ENCODE results near the gene FGB.
A peak's percentile ranks its signal among the peaks of the same experiment; 100 is the strongest.

FGB gene

DNA sequence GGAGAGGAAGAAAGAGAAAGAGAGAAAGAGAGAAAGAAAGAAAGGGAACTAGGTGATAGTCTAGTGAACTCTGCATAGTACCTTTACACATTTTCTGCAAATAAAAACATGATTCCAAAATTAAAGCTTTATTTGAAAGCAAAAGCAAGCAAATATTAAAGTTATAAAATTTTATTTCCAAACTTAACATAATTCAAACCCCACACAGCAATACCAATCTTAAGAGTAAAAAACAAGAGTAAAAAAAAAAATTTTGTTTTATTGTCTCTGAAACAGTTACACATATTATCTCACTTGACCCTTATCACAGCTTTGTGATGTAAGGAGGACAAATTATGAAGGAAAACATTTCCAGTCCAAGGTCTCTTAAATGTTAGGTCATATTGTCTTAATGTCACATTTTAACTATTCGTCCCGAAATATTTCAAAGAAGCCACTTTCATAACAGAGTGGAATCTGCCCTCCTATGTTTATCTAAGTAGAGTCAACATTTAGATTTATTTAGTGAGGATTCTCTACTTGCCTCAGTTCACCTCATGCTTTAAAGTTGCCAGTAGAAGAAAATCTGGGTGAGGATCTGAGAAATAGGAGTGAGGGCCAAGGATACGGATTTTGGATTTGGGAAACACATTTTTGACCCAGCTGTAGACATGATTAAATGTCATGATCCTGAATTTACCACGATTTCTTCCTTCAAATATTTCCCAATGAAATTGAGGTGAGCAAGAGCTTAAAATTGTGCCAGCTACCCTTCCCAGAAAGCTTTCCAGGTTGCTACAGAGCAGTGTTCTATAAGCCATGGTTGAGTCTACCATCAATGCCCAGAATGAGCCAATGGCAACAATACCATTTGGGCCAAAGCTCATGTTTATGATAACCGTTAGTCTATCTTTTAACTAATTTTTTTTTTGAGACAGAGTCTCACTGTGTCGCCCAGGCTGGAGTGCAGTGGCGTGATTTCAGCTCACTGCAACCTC is 35.3 kb downstream of the FGB start:
- no peak for DNase-seq

GRCh38 chr4:154602404-154603020 is 39.7 kb downstream of the FGB start:
- no peak for DNase-seq

GRCh38 chr4:154603033-154603943 is 40.5 kb downstream of the FGB start:
- no peak for DNase-seq

GRCh38 chr4:154604696-154605200 is 41.9 kb downstream of the FGB start:
- no peak for DNase-seq

- DNase-seq, result no peak
These were observed 44.2 kb downstream of the FGB start for GRCh38 chr4:154606728-154607723.

DNA sequence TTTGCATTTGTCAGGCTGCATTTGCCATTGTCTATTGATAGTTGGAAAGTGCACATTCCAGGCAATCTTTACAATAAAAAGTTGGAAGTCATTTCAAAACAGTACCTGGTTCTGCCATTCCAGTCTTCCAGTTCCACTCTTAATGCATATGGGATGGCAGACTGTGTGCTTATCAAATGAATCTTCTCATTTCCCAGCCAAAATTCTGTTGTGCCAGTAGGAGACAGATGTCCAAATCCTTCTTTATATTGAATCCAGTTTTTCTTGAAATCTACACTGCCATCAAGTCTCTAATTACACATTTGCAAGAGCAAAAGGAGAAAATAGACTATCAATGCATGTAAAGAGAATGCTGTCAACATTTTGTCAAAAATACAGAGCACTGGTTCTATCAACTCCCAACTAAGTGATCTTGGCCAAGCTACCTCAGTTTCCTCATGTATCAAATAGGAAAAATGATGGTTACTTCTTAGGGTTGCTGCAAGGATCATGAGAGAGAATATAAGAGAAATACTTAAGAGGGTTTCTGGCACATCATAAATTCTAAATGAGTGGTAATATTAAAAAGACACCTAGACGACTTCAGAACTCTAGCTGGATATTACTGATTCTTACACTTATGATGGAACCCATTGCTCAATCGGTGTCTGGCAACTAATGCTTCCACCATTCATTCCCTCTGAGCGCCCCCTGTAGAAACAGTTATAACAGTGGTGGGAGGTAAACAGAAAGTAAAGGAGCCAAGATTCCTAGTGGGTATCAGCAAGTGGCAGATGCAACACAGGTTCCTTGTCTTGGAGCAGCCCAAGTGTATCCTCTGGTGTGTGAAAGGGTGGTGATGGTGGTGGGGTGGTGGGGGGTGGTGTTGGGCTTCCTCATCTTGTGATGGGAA is 45.8 kb downstream of the FGB start:
- no peak for DNase-seq

DNA sequence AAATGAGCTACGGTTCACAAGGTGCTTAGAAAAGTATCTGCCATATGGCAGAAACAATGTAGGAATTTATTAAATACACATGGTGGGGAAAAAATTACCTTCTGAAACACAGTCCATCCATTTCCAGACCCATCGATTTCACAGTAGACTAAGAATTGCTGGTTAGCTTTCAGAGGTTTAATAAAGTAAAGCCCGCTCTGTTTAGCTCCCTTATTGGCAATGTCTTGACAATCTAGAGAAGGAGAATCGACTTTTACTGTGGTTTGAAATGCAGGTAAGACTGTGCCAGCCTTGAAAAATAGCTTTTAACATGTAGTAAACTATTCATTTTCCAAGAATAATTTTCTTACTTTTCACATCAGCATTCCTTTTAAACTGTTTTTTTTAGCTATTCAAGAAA is 46.7 kb downstream of the FGB start:
- no peak for DNase-seq

- peak in 2 of 4 experiments; percentile 5 to 19 for DNase-seq
These were observed 47.8 kb downstream of the FGB start for GRCh38 chr4:154610582-154610981.

DNA sequence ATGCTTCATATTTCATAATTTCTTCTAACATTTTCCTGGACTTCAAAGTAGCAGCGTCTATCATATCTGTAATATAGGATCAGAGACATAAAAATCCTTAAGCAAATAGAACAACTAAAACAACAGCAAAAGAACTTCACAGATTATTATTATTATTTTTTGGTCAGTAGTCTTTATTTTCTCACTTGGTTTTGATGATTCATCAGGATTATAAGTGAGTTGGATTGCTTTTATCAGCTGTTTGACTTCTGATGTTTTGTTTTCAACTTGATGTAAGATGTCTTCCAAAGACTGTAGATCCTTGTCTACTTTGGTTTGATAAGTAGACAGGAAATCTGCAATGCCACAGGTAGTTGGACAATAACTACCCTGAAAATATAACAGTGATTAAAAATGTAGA is 49.0 kb downstream of the FGB start:
- no peak for DNase-seq

DNA sequence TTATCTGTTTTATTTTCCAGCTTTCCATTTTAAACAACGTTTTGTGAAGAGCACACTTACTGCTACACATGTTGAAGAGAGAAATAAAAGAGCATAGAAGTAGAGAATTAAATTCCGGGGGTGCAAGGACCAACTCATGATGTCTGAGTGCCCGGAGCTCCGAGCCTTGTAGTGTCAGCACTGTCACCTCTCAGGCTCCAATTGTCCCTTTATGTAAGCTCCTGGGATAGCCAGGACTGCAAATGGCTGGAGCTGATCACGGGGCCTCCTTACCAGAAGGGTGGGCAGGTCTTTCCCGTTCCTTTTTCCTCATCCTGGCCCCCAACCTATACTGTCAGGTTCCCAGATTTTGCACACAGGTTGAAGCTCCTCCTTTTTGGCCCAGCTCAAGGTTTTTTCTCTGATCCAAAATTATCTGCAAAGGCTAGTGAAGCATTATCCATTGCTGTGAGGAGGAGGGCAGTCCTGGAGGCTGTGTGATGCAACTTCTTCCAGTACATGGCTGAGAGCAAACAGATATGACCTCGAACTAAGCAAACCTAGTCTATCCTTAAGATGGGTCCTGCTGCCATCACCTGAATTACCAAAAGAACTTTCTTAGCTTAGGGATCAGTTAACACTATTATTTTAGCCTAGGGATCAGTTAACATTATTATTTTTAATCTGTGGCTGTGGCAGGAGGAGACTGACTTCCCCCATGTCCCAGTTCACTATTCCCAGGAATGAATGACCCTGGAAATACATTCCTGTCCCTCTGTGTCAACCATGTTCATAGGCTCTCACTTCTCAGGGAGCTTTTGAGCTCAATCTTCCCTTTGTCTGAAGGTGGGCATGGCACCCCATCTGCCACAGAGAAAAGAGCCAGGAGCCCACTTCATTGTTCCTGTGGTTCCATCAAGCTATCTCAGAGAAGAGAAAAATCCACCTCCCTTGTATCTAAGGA is 49.9 kb downstream of the FGB start, which contains the start of gene FGG:
Gene FGG (minus strand): TSS at position 185 of the 943 bp plus-strand sequence. CDS start 47 bp downstream, at position 138.
- no peak for DNase-seq

DNA sequence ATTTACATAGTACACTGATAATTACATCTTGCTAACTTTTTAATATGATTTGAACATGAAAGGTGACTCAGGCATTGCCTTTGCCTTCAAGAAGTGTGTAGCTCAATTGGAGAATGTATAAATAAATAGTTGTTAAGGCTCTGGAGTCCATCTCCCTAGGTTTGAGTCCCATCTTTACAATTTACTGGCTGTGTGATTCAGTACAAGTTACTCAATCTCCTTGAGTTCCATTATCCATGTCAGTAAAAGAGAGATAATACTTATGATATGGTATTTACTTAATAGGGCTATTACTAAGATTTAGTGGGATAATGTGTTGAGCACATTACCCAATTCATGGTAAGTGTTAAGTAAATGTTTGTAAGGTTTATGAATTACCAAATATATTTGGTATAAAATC is 51.5 kb downstream of the FGB start:
- DNase-seq, result no peak

DNA sequence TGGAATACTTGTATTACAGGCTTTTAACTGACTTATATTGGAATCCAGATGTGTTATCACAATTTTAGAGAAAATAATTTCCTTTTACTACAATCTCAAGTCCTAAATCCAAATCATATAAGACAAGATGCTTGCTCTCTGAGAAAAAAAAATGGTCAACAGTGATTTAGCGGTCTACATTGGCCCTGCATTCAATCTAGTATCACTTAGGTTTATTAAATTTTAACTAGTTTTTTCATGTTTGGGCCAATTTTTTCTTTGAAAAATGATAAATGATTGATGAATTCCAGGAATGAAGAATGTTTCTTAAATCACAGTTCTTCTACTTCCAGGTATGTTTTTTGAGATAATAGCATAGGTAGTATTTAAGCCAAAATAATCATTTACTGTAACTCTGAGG is 52.4 kb downstream of the FGB start:
- no peak for DNase-seq

DNA sequence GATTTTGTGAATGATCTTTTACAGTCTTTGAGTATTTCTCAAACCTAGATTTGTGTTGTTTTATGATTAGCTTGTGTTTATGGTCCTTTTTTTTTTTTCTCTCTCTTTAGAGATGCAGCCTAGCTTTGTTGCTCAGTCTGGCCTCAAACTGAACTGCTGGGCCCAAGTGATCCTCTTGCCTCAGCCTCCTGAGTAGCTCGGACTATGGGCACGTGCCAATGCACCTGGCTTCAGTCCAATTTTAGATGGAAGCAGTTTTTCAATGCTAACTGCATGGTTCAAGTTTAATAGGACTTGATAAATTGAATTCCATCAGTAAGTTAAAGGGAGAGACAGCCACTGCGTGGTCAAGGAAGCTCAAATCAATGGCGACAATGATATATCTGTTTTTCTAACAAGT is 53.5 kb downstream of the FGB start:
- DNase-seq, result no peak

DNA sequence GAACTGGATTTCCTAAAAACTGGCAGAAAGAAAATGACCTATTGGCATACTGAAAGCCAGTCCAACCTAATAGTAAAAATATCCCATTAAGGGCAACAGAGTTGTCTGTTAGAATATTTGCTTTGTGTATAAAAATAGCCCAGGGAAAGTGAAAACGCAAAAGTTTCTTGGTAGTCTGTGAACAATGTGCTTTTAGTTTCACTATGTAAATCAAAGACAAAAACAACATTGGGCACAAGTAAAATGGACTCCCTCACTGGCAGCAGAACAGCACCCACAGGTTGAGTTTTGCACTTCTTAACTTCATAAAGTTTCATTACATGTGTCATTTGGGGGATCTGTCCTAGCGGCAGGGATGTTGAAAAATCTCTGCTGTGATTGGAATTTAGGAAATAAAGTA is 53.9 kb downstream of the FGB start:
- DNase-seq, result no peak

- no peak for DNase-seq
These were observed 55.1 kb downstream of the FGB start for GRCh38 chr4:154617820-154618317.

GRCh38 chr4:154618708-154619315 is 56.0 kb downstream of the FGB start:
- DNase-seq, result peak; percentile 57 to 75 (median 58)

DNA sequence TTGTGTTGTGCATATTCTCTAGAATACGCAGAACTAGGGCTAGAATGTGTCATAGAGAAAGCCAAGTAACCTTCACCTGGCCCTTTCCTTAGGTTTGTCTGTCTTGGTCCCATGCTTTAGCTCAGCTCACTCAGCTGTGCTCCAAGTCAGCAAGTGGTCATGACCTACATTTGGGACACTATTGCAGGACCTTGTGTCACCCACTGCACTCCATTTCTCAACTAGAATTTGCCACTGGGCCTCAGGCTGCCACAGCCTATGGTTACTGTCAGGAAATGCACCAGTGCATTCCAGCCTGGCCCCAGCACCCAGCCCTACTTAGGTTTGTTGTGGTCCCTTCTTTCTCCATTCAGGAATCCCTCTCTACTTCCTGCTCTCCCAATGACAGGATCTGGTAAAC is 57.3 kb downstream of the FGB start:
- no peak for DNase-seq
